ENCODE results near the gene BTG1.
"Not testable (repeated sequence)": the region's sequence is repeated elsewhere in the genome, so short reads cannot be mapped to it uniquely, and the experiment has no call there.

Gene BTG1

DNA sequence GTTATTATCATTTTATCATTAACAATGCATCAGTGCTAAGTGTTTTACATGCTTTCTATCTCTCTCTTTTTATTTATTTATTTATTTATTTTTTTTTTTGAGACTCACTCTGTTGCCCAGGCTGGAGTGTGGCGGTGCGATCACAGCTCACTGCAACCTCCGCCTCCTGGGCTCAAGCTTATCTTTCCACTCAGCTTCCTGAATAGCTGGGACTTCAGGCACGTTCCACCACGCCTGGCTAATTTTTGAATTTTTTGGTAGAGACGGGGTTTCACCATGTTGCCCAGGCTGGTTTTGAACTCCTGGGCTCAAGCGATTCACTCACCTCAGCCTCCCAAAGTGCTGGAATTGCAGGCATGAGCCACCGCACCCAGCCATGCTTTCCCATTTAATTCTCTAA, 3.9 kb upstream of the BTG1 start:
- no peak for DNase-seq (ENCODE audit: low spot score)

DNA sequence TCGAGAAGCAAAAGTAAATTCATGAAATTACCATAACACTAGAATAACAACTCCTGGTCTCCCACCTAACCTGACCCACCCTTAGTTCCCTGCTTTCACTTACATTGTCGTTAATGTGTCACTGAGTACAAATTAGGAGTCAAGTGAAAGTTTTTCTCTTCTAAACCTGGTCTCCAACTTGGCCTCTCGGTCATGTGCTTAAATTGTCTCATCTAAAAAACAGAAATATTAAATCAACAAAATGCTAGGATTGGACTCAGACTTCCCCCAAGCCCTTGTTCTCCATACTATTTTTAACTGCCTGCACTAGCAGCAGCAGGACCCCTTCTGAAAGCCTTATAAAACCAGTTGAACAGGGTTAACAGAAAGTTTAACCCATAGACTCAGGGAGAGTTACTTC, 1.8 kb upstream of the BTG1 start:
- no peak for DNase-seq (ENCODE audit: low spot score)

DNA sequence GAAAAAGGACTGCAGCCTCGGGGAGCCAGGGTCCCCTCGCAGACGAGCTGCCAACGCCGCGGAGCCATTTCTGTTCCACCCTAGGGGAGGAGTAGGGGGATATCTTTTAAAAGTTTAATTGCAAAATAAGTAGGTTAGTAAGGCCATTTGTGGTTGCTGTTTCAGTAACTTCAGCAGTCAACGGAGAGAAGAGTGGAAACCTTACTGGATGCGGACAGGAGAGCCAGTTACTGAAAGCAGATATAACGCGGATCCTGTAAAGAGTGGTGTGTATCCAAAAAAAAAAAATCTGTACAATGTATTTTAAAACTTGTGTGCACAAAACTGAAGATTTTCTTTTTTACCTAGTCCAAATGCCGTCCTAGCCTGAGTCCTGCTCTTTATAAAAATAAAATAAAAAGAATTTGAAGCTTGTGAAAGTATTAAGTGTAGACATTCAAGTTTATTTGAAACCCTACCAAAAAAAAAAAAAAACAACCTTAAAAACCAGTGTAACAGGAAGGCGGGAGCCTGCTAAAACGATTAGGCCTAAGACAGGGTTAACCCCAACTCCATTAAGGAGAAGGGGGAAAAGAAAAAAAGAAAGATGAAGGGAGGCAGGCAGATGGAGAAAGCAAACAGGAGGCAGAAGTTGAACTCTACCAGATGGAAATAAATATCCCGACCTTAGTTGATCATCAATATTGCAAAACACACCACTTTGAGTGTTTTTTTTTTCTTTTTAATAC, 1.0 kb upstream of the BTG1 start:
- no peak for DNase-seq (ENCODE audit: low spot score)

DNA sequence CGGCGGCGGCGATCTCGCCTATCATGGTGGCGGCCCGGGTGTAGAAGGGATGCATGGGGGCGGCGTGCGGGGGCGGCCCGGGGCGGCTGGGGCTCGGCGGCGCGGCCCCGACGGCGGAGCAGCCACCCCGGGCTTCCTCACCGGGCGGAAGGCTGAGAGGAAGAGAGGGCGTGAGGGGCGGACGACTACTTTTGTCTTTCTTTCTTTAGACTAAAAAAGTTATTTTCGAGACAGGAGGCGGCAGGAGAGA, 240 bp downstream of the BTG1 start:
- no peak for DNase-seq (ENCODE audit: low spot score)

DNA sequence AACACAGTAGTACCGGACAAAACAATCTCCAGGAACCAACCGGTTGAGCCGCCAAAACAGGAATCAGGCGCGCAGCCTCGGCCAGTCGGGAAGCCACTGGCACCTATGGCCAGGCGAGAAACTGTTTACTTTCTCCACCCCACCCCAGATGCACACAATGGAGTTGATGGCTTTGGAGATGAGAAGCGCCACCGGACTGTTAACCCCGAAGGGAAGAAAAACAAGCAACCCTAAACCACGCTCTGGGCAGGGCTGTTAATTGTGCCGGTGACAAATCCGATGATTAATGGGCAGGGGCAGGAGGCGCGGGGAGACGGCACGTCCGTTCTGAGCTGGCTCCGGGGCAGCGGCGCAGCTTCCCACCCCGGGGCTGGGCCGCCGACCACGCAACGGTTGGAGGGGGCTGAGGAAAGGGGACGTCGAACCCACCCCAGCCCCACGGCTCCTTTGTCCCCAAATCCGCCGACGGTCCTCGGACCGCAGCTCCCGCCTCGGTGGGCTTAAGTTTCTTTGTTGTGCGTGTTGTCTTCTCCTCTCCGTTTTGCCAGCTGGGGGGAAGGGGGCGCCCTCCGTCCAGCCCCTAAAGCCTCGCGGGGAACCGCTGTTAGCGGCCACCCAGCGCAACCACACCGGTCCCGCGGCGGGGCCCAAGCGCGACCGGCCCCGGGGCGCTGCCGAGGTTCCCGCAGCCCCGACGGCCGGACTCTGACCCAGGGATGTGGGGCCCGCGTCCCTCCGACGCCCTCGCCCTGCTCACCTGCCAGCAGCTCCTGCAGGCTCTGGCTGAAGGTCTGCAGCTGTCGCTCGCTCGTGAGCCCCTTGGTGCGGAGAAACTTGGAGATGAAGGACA, 790 bp downstream of the BTG1 start:
- peak; percentile 87 for DNase-seq (ENCODE audit: low spot score)

DNA sequence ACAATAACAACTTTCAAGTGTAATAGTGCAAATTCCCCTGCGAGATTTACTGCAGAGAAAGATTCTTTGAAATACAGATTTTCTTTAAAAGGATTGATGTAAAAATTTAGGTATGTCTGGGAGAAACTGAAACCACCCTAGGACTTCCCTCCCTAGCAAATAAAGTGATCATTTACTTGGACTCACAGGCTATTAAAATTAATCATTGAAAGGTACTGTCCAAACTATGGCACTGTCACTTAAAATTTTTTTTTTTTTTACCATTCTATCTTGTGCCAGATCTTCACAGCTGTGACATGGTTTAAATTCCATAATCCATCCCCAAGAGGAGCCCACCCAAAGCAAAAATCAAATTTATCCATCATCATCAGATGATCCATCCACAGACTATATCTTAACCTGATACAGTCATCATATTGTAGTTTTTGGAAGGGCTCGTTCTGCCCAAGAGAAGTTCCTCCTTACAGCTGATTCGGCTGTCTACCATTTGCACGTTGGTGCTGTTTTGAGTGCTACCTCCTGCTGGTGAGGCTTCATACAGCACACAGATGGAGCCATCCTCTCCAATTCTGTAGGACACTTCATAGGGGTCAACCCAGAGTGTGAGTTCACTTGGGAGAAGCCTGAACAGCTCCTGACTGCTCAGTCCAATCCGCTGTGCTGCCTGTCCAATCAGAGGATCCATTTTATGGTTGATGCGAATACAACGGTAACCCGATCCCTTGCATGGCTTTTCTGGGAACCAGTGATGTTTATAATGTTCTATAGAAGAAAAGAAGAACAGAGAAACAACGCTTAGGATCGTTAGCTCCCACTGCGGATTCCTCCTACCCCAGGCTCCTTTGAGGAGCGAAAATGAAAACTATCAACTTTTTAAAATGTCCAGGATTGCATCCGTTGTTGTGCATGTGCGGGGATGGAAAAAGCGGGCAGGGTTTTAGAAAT, 1.7 kb downstream of the BTG1 start:
- DNase-seq (ENCODE audit: low spot score), result peak; percentile 93

DNA sequence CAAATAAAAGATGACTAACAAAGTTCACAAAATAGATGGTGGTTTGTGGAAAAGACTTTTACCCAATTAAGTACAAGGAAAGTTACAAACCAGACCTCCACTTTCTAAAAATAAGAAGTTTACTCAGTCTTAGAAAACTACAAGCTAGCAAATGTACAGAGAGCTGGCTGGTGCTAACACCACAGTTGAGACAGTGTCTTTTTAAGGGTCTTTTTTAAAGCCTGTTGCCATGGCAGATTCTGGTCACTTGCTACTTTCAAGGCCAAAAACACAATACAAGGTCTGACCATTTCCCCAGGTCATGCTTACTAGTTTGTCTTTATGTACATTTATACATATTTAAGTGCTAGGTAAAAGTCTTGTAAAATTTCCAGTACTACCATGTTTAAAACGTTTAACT, 2.4 kb downstream of the BTG1 start:
- DNase-seq (ENCODE audit: low spot score), result no peak

DNA sequence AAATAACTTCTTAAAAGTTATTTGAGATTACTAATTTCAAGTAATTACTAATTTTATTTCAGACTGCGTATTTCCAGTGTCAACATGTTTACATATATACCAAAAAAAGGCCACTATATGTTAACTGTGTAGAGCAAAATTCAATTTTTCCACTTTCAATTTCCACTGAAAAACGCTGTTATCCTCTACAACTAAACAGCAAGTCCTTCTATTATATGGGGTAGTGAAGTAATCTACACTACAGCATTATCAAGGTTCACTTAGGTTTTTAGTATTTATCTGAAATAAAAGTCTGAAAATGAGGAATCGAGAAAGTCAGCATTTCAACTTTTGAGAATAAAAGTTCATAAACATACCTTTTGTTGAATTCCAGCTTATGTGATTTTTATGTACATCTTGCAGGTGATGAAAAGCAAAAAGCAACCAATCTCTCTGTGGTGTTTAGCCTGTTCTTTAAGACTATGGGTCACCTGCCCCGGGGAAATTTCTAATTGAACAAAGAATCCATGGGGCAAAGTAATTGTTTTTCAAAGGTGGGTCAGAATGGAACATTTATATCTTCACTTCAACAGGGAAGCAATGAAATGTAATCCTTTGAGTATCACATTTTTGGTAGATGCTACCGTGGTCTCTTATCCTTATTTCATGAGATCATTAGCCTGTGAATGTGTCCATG, 3.3 kb downstream of the BTG1 start:
- DNase-seq (ENCODE audit: low spot score), result no peak

DNA sequence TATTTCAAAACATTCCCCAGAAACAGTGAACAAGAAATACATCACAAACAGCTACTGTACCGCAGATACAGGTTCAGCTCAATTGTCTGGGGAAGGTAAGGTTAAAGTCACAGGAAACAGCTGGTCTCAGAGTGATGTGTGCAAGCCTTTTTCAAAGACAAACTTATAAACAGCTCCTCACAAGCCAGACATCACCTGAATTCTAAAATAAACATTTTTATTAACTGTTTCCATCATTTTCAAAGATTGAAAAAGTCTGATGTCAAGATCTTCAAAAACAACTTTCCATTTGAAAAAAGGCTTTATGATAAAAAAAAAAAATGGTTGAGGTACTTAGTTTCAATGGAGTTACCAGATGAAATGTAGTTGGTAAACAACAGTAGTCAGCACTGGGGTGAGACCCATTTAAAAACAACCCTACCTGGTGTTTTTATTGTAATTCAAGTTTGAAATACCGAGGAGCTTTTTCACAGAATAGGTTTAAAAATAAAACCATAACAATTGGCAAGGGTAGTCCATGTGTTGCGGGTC, 4.0 kb downstream of the BTG1 start:
- no peak for DNase-seq (ENCODE audit: low spot score)

DNA sequence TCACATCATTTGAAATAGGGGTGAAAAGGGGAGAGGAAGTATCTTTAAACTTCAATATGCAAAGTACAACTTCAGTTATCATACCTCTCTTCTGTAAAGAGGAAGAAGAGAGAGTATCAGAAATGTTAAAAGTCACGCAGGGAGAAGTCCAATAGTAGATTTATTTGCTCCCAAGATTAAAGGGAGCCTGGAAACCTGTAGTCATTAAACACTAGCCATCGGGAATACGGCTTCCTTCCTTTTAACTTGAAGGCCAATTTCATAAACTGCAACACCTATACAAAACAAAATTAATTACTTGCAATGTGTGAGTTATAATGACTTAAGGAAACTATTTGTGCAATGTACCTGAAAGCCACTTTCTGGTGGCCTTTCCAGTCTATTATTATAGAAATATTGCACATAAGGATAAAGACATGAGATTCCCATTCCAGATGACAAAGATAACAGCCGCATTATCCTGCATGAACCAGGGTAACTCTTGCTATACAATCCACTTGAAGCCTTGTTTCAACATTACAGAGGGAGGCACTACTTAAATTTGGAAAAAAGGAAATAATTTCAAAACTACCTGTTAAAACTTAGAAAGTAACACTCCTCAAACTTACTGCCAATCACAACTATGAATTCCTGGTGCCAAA, 4.6 kb downstream of the BTG1 start:
- DNase-seq (ENCODE audit: low spot score), result no peak

DNA sequence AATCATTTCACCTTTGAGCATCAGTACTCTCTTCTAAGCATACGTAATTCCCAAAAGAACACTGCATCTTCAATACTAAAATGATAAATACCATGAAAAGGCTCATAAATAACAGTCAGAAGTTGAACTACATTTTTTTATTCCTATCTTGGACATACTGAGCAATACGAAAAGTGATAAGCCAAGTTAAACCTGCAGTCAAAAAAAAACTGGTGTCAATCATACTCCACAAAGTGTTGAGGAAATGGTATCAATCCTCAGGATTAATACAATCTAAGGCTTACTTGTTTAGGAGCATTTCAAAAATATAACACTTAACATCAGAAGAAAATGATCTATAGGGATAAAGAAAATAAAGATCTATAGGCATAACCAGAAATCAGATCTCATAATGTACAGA, 5.5 kb downstream of the BTG1 start:
- DNase-seq (ENCODE audit: low spot score), result no peak

DNA sequence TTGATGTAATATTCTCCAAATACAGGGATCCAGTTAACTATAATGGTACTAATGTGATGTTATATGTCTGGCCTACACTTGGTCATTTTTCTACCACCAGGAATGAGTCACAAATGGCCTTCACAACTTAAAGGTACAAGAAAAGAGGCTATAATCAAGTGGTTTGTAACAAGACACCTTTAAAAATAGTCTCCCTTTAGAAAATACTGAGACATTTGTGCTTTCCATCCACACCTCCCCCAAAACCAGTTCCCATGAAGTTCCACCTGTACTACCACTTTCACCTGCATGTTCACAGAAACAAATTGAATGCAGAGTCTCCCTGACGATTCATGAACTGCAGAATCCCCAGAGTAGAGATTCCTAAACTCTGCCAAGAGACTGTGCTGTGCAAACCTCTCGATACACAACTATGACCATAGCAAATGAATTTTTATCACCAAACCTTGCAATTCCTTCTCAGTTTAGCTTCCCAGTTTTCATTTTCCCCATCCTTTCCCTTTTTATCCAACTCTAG, 6.0 kb downstream of the BTG1 start:
- DNase-seq (ENCODE audit: low spot score), result no peak

DNA sequence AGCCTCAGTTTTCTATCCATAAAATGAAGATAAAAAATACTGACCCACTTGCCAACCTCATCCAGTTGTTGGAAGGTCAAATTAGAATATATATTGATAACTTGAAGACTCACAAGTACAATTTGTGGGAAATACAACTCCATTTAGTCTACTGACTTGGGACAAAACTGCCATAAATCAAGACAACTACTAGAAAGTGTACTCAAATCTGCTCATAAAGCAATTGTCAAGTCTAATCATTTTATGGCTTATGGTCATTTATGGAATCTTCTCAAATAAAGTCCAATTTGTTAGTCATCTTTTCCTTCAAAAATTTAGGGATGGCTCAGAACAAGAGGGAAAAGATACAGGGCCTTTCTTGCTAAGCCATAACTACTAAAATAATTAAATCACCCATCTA, 7.0 kb downstream of the BTG1 start:
- DNase-seq (ENCODE audit: low spot score), result no peak

DNA sequence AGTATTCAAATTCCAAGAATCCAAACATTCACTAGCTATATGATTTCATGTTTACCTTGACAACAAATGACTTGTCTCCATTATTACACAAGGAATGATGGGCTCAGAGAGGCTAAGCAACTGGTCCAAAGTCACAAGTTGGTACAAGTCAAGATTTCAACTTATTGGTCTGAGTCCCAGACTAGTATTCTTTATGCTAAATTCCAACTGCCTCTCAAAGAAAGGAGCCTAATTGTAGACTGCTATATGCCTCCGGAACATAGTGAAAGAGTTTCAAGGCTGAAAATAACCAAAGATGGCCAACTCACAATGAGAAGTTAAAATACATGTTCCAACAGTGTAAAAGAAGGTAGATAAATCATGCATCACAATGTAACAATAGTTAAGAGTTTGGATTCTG, 7.5 kb downstream of the BTG1 start:
- DNase-seq (ENCODE audit: low spot score), result no peak

DNA sequence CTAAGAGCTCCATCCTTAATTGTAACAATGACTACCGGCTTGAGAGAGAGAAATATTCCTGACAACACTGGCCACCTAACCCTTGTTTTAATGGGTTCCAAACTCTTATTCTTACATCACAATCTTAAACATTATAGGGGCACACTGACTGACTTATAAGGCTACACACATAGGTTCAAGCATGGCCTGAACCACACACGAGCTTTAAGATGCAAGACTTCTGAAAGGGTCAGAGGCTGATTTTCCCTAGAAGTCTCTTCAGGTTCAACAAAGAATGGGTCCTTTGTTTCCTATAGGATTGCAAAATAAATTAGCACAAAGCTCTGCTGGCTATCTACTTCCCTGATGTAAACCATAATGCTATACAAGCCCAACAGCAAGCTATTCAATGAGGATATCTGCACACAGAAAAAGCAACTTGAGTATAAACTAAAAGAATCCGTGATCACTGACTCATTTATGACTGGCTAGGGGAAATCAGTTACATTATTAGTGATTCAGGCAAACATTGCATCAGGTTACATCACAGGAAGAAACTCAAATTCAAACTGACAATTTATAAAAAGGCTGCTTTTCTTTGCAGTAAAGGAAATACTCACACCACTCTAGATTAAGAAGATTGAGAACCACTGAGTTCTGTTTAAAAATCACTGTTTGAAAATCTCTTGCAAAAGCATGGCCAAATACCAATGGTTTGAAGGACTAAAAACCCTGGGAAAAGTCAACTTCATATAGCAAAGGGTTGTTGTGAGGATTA, 8.5 kb downstream of the BTG1 start:
- peak; percentile 73 for DNase-seq (ENCODE audit: low spot score)

DNA sequence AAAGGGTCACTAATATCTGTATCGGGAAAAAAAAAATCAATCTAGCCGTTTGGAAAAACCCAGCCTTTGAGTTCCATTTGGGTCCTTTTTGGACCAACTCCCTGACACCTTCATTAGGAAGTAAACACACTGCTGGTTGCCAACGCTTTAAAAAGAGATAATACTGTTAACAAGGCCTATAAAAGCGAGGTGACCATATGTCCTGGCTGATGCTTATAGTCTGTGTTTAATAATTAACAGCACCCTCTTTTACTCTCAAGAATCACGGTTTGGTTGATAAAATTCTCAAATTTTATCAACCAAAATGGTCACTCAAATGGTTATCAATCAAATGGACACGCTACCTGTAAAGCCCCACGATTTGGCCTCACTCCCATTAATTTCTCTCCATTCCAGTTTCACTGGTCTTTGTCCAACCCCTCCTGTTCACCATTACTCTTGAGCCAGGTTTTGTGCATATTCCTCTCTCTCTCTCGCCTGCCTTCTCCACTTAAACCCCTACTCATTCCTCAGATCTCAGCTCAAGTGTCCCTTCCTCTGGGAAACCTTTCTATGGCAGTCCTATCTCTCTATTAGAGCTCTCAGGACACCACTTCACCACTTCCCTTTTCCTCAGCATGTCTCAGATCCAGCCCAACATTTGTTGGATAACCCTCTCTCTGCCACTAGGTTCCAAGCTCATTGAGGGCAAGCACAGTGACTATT, 9.5 kb downstream of the BTG1 start:
- DNase-seq (ENCODE audit: low spot score), result no peak

DNA sequence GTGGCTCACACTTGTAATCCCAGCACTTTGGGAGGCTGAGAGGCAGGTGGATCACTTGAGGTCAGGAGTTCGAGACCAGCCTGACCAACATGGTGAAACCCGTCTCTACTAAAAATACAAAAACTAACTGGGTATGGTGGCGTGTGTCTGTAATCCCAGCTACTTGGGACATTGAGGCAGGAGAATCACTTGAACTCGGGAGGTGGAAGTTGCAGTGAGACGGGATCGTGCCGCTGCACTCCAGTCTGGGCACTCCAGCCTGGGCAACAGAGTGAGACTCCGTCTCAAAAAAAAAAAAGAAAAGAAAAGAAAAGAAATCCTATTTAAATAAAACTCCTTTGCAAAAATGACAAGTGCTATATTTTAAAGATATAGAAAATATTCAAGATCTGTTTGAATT, 10.1 kb downstream of the BTG1 start:
- not testable (repeated sequence) for DNase-seq (ENCODE audit: low spot score)

DNA sequence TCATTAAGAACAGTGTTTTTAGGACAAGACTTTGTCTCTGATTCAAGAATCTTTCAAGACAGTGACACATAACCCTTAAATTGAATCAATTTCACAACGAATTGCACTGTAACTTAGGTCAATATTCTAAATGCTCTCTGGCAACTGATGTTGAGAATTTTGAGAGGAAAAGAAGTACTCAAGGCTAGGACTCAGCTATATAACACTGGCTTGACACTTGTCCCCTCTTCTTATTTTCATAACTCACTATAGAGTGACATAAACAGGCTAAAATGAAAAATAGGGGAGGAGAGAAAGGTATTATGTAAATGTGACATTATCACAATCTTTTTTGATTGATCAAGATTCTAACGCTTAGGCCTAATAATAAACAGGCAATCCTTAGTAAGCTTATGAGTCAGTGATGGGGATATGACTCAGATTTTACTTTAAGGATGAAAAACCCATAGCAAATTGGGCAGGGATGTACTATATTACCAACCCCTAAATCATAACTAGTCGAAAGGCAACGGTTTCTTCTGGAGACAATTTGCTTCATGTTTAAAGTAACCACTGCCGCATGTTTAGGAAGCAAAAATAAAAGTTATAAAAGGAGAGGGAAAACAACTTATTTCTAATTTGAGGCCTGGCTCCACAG, 10.9 kb downstream of the BTG1 start:
- peak; percentile 66 for DNase-seq (ENCODE audit: low spot score)

All from RKO (cell line).